SJSA1 (cell line): Measurements from ENCODE around the gene SH3RF3. TPM values are rescaled to one million over a fixed set of nuclear protein-coding genes. Genes with fewer than 3 reads are reported as not detected.
"Not testable (repeated sequence)": the region's sequence is repeated elsewhere in the genome, so short reads cannot be mapped to it uniquely, and the experiment has no call there.

Experiments
- DNase-seq, 2 experiments: peaks; one replicate each; pipeline ENCODE4 v3.0.0-alpha.2; 2015 to 2020; ENCODE audit warnings: low spot score in 2 of 2, low read depth in 1 of 2
- H3K27ac ChIP-seq: fragments of 250-450 bp; sonication (Bioruptor Pico); 2 replicates; pipeline ENCODE4 v1.5.1; 2020; ENCODE audit warnings: mild to moderate bottlenecking, moderate library complexity
- H3K27me3 ChIP-seq: fragments of 250-450 bp; sonication (Bioruptor Pico); replicated peaks from 2 replicates; pipeline ENCODE4 v1.5.1; 2020; ENCODE audit warnings: mild to moderate bottlenecking, moderate library complexity
- H3K36me3 ChIP-seq: fragments of 250-450 bp; sonication (Bioruptor Pico); 2 replicates; pipeline ENCODE4 v1.5.1; 2020; ENCODE audit warnings: mild to moderate bottlenecking
- H3K4me1 ChIP-seq: fragments of 250-450 bp; sonication (Bioruptor Pico); replicated peaks from 2 replicates; pipeline ENCODE4 v1.6.1; 2021; ENCODE audit warnings: mild to moderate bottlenecking
- H3K4me3 ChIP-seq: fragments of 250-450 bp; sonication (Bioruptor Pico); 2 replicates; pipeline ENCODE4 v1.5.1; 2020; ENCODE audit warnings: mild to moderate bottlenecking
- H3K9me3 ChIP-seq: fragments of 250-450 bp; sonication (Bioruptor Pico); replicated peaks from 2 replicates; pipeline ENCODE4 v1.5.1; 2020; ENCODE audit warnings: mild to moderate bottlenecking
- total RNA-seq: library from RNA; depleted of rRNA; stranded (reverse); fragments of >200 nt; shearing (Covaris generic); gene quantifications from 2 replicates; pipeline ENCODE4 v1.2.3, GENCODE V29; 2014

Gene SH3RF3
- total RNA-seq, 1 experiment from 2014 or later, result 6.1 TPM

DNA sequence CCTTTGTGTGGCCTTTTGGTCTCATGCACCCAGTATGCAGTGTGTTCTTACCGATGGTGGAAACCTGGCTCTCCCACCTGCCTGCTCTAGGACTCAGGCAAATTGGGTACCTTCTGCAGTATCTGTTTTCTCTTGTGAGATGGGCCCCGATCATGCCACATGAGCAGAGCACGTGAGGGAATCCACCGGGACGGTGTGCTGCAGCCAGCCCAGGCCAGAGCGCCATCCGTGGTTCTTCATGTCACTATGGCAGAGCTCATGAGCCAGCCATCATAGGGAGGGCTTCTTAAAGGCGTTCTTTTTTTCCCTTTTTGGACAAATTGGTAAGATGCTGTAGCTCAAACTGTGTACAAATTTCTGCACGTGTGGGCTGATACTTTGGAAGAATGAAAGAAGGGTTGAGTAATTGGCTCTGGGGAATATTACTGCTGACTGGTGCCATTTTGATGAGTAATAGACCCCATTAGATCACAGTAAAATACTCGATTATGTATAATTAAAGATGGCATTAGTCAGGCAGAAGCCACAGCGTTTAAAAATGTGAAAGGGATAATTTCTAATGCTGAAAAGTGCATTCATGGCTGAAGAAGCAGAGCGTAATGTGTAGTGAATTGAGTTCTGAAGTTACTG, 19.2 kb downstream of the SH3RF3 start:
- no peaks in the 10 kb centered on the region for H3K9me3 ChIP-seq
- no peaks in the 10 kb centered on the region; the same call in 1 of the 2 replicates for H3K36me3 ChIP-seq
- H3K4me3 ChIP-seq, result no peak overlapping the region
- DNase-seq, result no peak
- H3K4me1 ChIP-seq, result no peaks in the 10 kb centered on the region
- no peak overlapping the region for H3K27ac ChIP-seq
- H3K27me3 ChIP-seq, result no peaks in the 10 kb centered on the region

GRCh38 chr2:109148991-109149645, 20.1 kb downstream of the SH3RF3 start:
- Histone ChIP-seq H3K36me3 (no peaks in the 10 kb centered on the region; the same call in 1 of the 2 replicates), H3K4me3 (no peak overlapping the region), H3K9me3 (no peaks in the 10 kb centered on the region), H3K4me1 (no peaks in the 10 kb centered on the region), H3K27ac (no peak overlapping the region), H3K27me3 (no peaks in the 10 kb centered on the region)
- no peak for DNase-seq

- Histone ChIP-seq H3K27ac (no peak overlapping the region), H3K27me3 (no peaks in the 10 kb centered on the region), H3K9me3 (no peaks in the 10 kb centered on the region), H3K36me3 (no peaks in the 10 kb centered on the region), H3K4me1 (no peaks in the 10 kb centered on the region), H3K4me3 (no peak overlapping the region)
- no peak for DNase-seq
These were observed 21.6 kb downstream of the SH3RF3 start for GRCh38 chr2:109150559-109150958.

GRCh38 chr2:109151519-109151918, 22.5 kb downstream of the SH3RF3 start:
- Histone ChIP-seq H3K4me3 (no peak overlapping the region), H3K27ac (no peak overlapping the region), H3K27me3 (no peaks in the 10 kb centered on the region), H3K9me3 (no peaks in the 10 kb centered on the region), H3K36me3 (no peaks in the 10 kb centered on the region), H3K4me1 (no peaks in the 10 kb centered on the region)
- DNase-seq, result no peak

GRCh38 chr2:109153005-109153784, 24.2 kb downstream of the SH3RF3 start:
- H3K4me3 ChIP-seq, result no peak overlapping the region
- no peaks in the 10 kb centered on the region for H3K4me1 ChIP-seq
- no peaks in the 10 kb centered on the region for H3K36me3 ChIP-seq
- H3K27ac ChIP-seq, result no peak overlapping the region
- no peaks in the 10 kb centered on the region for H3K9me3 ChIP-seq
- H3K27me3 ChIP-seq, result no peaks in the 10 kb centered on the region
- DNase-seq, result no peak

- Histone ChIP-seq H3K27ac (no peak overlapping the region), H3K9me3 (no peaks in the 10 kb centered on the region), H3K4me3 (no peak overlapping the region), H3K27me3 (no peaks in the 10 kb centered on the region), H3K36me3 (no peaks in the 10 kb centered on the region), H3K4me1 (no peaks in the 10 kb centered on the region)
- DNase-seq, result no peak
These were observed 24.8 kb downstream of the SH3RF3 start for GRCh38 chr2:109153807-109154206.

DNA sequence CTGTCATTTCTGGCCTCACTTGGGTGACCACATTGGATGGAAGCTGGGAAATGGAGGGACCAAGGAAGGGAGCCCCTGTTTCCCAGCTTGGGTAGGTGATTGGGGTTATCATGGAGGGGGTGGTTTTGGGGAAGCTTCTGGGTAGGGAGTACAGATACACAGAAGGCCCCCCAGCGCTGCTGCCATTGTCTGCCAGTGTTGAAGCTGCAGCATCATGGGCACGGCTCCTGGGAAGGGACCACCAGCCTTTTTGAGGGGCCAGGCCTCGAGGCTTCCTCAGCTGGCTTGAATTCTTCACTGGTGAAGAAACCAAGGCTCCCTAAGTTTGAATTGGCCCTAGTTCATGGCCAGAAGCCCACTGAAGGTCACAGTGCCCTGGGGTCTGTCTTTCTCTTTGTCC, 25.2 kb downstream of the SH3RF3 start:
- Histone ChIP-seq H3K9me3 (no peaks in the 10 kb centered on the region), H3K4me3 (no peak overlapping the region), H3K27ac (no peak overlapping the region), H3K27me3 (no peaks in the 10 kb centered on the region), H3K4me1 (no peaks in the 10 kb centered on the region), H3K36me3 (no peaks in the 10 kb centered on the region)
- no peak for DNase-seq

GRCh38 chr2:109155553-109156451, 26.8 kb downstream of the SH3RF3 start:
- no peaks in the 10 kb centered on the region for H3K36me3 ChIP-seq
- no peaks in the 10 kb centered on the region for H3K4me1 ChIP-seq
- DNase-seq, result no peak
- H3K27me3 ChIP-seq, result no peaks in the 10 kb centered on the region
- no peaks in the 10 kb centered on the region for H3K9me3 ChIP-seq
- no peak overlapping the region for H3K27ac ChIP-seq
- H3K4me3 ChIP-seq, result no peak overlapping the region

GRCh38 chr2:109157563-109158105, 28.6 kb downstream of the SH3RF3 start:
- no peak for DNase-seq
- Histone ChIP-seq H3K27ac (no peak overlapping the region), H3K4me1 (peaks cover 2% of the 10 kb centered on the region), H3K27me3 (no peaks in the 10 kb centered on the region), H3K36me3 (no peaks in the 10 kb centered on the region), H3K4me3 (no peak overlapping the region), H3K9me3 (no peaks in the 10 kb centered on the region)

DNA sequence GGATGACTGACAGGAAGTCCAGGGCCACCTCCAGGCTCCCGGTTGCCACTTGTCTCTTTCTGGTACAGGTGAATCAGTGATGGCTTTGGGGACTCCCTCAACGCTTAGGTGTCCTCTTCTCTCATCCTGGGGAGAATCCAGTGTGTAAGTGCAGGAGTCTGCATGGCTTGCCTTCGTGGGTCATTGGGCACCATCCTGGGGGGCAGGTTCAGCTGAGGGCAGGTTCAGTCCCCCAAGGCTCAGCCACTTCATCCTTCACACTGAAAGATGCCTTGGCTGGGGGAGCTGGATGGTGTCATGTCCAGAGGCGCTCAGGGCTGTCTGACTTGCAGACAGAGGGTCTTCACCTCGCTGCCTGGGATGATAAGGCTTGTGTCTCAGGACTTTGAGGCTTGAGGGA, 29.2 kb downstream of the SH3RF3 start:
- Histone ChIP-seq H3K4me1 (peaks cover 7% of the 10 kb centered on the region), H3K27me3 (no peaks in the 10 kb centered on the region), H3K4me3 (no peak overlapping the region), H3K36me3 (no peaks in the 10 kb centered on the region), H3K27ac (no peak overlapping the region), H3K9me3 (no peaks in the 10 kb centered on the region)
- DNase-seq, result no peak

DNA sequence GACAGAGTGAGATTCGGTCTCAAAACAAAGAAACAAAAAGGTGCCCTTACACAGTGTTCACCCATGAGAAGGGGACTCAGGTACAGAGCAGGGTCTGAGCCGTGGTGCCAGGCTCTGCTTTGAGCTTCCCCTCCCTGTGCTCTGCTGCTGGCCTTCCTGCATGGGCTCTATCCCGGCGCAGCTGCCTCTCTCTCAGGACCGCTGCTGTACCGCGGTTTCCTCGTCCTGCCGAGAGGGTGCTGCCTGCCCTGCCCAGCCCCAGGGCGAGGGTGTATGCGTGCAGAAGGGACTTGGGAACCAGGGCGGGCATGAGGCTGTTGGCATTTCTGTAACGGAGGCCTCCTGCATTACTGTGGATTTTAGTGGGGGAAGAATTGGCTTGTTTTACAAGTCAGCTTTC, 30.1 kb downstream of the SH3RF3 start:
- H3K27me3 ChIP-seq, result no peaks in the 10 kb centered on the region
- no peaks in the 10 kb centered on the region for H3K9me3 ChIP-seq
- no peak overlapping the region for H3K4me3 ChIP-seq
- H3K27ac ChIP-seq, result no peak overlapping the region
- no peak for DNase-seq
- no peaks in the 10 kb centered on the region for H3K36me3 ChIP-seq
- peaks cover 14% of the 10 kb centered on the region for H3K4me1 ChIP-seq

- no peak overlapping the region for H3K27ac ChIP-seq
- H3K36me3 ChIP-seq, result no peaks in the 10 kb centered on the region
- no peaks in the 10 kb centered on the region for H3K27me3 ChIP-seq
- no peak for DNase-seq
- H3K9me3 ChIP-seq, result no peaks in the 10 kb centered on the region
- H3K4me1 ChIP-seq, result peaks cover 32% of the 10 kb centered on the region
- no peak overlapping the region for H3K4me3 ChIP-seq
These were observed 31.9 kb downstream of the SH3RF3 start for GRCh38 chr2:109160714-109161440.

DNA sequence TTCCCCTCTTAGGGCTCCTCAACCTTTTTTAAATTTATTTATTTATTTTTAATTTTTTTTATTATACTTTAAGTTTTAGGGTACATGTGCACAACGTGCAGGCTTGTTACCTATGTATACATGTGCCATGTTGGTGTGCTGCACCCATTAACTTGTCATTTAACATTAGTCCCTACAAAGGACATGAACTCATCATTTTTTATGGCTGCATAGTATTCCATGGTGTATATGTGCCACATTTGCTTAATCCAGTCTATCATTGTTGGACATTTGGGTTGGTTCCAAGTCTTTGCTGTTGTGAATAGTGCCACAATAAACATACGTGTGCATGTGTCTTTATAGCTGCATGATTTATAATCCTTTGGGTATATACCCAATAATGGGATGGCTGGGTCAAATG, 33.4 kb downstream of the SH3RF3 start:
- 0 out of 2 replicates have a peak overlapping the region, but pooled peaks have one; percentile 82 for H3K27ac ChIP-seq
- peaks cover 47% of the 10 kb centered on the region for H3K4me1 ChIP-seq
- not testable (repeated sequence) for H3K9me3 ChIP-seq, H3K4me3 ChIP-seq, H3K27me3 ChIP-seq, DNase-seq, H3K36me3 ChIP-seq
